Left ventricle myocardium superior (tissue), 1 donor: ENCODE measurements around the gene KCNK15. TPM values are rescaled to one million over a fixed set of nuclear protein-coding genes. Genes with fewer than 3 reads are reported as not detected.

Experiments
- ATAC-seq: fragments of 200-7000 bp; cut with Tn5 transposase; one replicate; pipeline ENCODE4 v1.9.1; 2020; ENCODE audit warnings: mild to moderate bottlenecking, moderate library complexity
- DNase-seq: peaks from one replicate; pipeline ENCODE4 v3.0.0-alpha.2; 2020
- intact Hi-C: fragments of 100-400 bp; cut with micrococcal nuclease; formaldehyde crosslinking; loops from one replicate; pipeline ENCODE4 v1.11.0; 2022
- total RNA-seq: library from RNA; stranded (reverse); fragmentation: NEBNext Ultra II Directional; extraction: Animal tissue kit (Norgen Biotek cat#: 25700); gene quantifications from one replicate; pipeline ENCODE4 v1.2.1, GENCODE V29; 2021
- donor health status: DM: no; HTN: yes; CAD: no; lungs with severe emphysema.

KCNK15 gene
- total RNA-seq, 1 donor from 2014 or later, result 0.25 TPM

DNA sequence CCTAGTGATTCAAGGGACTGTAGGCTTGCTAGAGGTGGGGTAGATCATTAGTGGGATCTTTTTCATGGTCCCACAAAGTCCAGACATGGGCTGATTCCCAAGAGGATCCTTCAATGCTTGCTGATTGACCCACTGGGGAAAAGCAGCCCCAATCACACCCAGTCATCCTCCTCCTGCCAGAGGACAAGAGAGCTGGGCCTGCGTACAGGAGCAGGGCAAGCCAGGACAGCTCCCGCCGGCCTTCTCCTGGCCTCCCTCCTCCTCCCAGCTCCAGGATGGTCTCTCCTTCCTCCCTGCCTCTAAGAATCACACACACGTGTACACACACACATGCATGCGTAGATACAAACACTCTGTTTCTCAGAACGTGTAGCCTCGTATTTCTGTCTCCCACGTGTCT, 27.0 kb downstream of the KCNK15 start:
- ATAC-seq (no peak), DNase-seq (no peak)
- intact Hi-C loops, result no loop called here

DNA sequence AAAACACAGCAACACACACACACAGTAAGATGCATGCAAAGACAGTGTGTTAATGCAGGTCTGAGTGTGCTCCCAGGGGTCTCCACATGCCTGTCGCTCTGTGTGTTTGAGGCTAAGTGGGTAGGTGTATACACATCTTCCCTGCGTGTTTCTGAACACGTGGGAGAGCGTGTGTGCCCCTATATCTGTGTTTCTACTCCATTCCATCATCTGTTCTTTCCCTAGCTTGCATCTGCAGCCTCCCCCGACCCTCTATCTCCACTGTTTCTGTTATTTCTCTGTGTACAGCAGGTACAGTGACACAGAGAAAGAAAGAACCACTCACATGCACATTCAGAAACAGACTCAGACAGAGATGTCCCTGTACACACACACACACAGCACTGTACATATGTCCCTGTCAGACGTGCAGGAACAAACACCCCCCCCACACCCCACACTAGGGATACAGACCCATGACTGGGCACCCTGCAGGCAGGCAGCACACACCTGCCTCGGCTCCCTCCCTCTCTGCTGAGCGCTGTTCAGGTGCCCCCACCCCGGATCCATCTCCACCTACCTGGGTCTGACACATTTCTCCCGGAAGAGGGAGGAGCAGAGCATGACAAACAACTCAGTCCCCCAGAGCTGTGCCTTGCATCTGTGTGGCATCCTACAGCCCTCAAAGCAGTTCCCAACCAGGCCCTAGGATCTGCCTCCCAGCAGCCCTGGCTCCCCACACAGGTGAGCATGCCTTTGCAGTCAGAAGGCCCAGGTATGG, 27.6 kb downstream of the KCNK15 start:
- intact Hi-C loops, result no loop called here
- ATAC-seq (no peak), DNase-seq (no peak)

DNA sequence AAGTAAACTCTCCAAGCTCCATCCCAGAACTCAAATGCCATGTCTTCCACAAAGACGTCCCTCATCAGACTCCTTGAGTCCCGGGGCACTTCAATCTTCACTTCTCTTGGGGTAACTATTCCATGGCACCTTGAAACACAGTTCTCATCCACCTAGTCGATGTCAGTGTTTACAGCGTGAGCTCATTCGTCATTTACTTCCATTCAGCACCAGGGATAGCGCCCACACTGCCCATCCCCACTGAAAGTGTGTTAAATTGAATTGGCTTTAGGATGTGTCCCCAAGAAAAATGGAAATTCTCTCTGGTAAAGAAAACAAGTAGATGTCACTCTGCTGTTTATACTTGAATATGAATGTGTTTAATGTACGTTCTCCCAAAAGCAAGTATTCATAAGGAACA, 31.3 kb downstream of the KCNK15 start:
- no peak for ATAC-seq
- intact Hi-C loops, result no loop called here

DNA sequence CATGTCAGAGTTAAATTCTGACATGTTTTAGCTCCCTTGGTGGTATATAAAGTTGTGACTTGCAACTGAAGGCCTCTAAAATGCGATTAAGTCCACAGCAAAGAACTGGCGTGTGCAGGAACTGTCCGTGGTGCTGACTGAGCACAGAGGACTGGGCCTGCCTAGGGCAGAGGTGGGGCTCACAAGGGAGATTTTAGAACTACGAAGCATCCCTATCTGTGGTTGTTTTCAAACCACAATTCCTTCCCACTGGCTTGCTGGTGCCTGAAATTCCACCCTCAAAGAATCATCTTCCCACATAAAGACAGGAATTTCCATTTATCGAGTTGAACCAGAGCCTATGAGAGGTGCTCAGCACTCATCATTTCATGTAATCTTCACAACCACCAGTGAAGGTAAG, 34.6 kb downstream of the KCNK15 start:
- ATAC-seq (peak; percentile 36), DNase-seq (peak; percentile 53)
- intact Hi-C loops, result no loop called here

More for the DNA sequence above, 31.3 kb downstream of the KCNK15 start:
- no peak for DNase-seq

DNA sequence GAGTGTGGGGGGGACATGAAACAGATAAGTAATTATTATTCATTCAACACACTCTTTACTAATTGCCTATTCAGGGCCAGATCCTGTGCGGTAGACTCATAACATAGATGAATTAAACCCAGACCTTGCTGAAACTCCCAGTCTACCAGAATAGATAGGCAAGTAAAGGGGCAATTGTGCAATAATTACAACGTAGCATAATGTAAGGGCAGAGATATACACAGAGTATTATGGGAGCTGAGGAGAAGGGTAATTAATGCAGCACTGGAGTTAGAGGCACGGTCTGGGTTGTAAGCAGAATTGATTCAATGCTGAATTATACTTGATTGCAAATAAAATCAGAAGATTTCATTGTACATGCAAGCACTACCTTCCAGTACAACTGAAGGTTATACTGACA, 35.5 kb downstream of the KCNK15 start:
- intact Hi-C loops, result no loop called here
- no peak for DNase-seq
- no peak for ATAC-seq

DNA sequence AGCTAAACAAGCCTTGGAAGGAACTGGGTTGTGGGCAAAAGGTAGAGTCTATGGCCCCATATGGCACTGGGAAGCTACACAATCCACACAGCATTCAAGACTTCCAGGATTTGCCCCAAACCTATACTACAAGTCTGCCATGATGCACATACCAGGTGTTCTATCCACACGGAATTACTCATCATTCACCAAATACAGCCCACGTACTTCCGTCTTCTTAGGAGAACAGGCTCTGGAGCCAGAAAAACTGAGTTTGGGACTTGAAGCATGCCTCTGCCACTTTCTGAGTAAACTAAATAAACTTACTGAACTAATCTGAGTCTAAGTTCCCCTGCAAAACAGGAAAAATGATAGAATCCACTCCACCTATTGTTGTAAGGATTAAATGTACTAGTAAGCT, 36.1 kb downstream of the KCNK15 start:
- ATAC-seq (no peak), DNase-seq (no peak)
- intact Hi-C loops, result no loop called here

DNA sequence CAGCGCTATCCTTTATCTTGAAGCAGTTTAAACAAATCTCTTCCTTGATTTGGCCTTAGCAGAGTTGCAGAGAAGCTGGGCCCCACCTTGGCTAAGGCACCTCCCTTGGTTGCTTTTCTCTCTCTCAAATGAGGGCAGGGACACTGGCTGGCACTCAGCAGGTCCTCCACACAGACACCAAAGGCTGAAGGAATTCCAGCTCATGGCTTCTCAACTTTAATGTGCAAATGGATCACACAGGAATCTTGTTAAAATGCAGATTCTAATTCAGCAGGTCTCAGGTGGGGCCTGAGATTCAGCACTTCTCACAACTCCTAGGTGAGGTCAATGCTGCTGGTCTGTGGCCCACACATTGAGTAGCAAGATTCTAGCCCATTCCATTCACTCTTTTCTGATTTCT, 39.0 kb downstream of the KCNK15 start:
- ATAC-seq (no peak), DNase-seq (no peak)
- intact Hi-C loops, result no loop called here

DNA sequence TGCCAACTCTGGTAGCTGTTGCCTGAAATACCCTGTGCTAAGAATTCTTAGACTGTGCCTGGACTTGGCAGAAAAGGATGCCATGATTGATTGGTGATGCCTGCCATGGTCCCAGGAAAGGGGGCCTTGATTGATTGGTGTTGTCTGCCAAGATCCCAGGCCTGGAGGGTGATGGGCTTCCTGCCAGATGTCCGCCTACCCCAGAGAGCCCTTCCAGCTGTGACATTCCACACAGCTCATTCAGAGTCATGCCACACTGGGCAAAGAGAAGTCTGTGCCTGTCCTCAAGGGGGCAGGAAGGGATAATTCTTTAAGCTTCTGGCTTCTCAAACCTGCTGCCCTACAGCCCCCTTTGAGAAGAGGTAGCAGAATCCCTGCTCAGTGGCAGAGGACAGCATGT, 40.1 kb downstream of the KCNK15 start:
- intact Hi-C loops, result no loop called here
- ATAC-seq, result no peak

DNA sequence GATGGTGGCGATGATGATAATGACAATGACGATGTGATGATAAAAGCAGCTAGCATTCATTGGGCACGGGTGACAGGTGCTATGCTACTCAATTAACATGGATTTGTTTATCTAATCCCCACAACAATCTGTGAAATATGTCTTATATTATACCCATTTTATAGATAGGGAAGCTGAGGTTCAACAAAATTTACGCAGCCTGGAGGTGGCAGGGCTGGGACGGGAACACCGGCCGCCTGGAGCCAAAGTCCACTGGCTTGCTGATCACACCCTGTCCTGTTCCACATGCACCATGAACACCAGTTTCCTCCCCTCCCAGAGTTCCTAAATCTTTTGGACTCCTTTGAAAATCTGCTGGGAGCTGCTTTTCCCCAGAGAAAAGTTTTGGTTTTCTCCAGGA, 41.6 kb downstream of the KCNK15 start:
- DNase-seq (no peak), ATAC-seq (no peak)
- intact Hi-C loops, result no loop called here

More for the DNA sequence above, 40.1 kb downstream of the KCNK15 start:
- DNase-seq, result no peak

DNA sequence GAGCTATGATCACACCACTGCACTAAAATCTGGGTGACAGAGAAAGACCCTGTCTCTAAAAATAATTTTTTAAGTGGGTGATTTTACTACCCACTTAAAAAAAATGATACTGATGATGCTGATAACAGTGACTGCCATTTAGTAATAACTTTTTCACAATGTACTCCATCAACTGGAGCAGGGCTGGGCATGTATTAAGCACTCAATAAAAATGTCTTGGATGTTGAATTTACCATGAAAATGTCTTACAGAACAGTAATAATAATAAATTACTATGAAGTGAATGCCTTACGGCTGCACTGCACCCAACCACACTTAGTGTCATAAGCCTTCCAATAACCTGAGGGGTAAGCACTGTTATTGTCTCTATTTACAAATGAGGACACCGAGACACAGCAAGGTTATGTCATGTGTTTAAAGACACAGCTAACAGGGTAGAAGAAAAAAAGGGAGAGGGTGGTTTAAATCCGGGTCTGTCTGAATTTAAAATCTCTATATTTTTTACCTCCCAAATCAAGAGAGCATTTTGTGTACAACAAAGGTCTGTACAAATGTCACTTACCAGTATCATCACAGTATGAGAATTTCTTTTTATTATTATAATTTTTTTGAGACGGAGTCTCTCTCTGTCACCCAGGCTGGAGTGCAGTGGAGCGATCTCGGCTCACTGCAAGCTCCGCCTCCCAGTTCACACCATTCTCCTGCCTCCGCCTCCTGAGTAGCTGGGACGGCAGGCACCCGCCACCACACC, 43.2 kb downstream of the KCNK15 start:
- DNase-seq (no peak), ATAC-seq (no peak)
- intact Hi-C loops, result no loop called here

DNA sequence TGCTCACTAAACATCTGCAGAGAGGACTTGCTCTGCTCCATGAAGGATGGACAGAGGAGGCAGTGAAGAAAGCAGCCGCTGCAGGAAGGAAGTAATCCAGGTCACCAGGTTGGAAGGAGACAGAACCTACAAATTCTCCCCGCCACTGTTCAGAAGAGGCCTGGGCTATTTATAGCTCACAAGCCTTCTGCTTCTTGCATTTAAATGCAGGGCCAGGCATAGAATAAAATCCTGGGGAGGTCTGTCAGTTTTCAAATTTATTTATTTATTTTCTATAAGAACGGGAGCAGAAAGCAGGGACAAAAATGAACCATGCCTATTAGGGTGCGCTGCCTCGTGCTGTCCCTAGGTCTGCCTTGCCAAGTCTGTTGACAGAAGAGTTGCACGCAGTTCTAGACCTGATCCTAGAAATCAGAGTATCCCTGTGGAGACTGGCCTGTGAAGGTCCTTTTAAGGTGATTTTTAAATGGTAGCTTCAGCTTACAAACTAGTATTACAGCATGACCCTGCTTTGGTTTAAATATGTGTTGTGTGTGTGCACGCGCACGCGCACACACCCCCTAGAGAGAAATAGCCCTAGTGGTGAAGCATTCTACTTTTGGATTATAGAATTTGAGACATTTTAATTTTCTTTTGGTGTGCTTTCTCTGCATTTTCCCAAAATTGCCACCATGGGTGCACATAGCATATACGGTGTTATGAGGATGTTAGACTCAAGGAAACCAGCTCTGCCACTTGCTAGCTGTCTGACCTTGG, 45.2 kb downstream of the KCNK15 start:
- intact Hi-C loops, result no loop called here
- no peak for DNase-seq
- ATAC-seq, result peak; percentile 29

DNA sequence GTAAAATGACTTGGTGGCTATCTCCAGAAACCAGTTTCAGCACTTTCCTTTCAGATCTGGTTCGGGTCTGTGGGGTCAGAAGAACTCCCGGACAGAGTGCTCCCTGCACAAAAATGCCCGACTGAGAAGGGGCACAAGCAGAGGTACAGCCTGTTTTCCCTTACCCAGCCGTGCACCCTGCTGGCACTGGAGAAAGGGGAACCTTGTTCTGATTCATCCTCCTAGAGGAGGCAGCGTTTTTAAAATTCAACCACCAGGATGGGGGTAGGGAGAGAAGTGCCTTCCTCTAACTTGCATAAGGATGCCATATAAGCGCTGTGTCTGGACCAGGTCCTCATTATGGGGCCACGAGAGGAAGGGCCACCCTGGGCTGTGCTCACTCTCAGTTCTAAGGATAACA, 47.1 kb downstream of the KCNK15 start:
- no peak for ATAC-seq

DNA sequence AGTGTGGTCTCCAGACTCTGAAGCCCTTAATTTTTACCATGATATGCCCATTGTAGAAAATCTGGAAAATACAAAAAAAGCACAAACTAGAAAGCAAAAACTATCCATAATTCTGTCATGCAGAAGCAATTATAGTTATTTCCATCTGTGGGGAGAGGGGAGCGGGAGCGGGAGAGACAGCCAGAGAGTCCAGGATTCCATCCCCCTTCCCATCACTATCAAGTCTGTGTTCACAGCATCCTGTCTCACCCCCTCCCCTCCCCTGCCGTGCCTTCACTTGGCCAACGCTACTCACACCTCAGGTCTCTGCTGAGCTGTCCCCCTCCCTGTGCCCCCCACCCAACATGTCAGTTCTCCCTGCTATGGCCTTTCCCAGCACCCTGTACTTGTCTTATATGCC, 50.2 kb downstream of the KCNK15 start:
- no peak for DNase-seq
- ATAC-seq, result no peak
- intact Hi-C loops, result no loop called here

More for the DNA sequence above, 47.1 kb downstream of the KCNK15 start:
- no peak for DNase-seq
- intact Hi-C loops, result no loop called here

DNA sequence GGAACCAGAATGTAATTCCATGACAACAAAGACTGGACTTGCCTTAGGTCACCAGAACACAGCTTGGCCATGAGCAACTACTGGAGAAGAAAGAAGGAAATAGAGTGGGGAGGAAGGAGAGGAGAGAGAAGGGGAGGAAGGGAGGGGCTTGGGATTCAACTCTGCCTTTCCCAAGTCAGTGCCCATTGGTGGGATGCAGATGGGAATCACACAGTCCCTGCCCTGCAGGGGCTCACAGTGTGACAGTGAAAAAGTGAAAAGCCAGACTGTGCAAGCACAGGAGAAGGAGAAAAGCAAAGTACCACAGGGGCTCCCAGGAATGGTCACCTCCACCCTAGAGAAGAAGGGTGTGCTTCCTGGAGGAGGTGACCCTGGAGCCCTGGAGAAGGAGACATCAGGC, 50.6 kb downstream of the KCNK15 start:
- intact Hi-C loops, result no loop called here
- ATAC-seq (no peak), DNase-seq (no peak)

DNA sequence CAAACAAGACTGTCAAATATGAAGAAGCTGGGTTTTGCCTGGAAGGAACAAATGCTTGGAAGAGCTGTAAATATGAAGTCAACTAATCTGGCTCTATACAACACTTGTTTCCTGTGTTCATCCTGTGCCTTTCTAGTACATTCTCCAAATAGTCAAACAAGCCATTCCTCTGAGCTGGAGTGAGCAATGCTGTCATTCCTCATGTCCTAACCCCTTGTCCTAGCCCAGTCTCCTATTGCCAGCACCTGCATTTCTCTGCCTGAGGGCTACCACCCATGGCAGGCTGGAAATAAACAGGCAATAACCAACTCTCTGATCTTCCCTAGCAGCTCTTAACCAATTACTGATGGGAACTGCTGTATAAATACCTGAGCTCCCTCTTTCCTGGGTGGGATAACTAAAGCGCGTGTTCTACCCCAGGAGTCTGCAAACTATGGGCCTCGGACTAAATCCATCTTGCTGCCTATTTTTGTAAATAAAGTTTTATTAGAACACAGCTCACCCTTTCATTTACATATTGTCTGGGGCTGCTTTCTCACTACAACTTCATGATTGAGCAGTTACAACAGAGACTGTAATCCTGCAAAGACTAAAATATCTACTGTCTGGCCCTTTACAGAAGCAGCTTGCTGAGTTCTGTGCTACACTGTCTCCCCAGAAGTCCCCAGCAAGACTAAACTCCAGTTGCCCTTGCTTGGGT, 51.2 kb downstream of the KCNK15 start:
- intact Hi-C loops, result no loop called here
- ATAC-seq (no peak), DNase-seq (no peak)

DNA sequence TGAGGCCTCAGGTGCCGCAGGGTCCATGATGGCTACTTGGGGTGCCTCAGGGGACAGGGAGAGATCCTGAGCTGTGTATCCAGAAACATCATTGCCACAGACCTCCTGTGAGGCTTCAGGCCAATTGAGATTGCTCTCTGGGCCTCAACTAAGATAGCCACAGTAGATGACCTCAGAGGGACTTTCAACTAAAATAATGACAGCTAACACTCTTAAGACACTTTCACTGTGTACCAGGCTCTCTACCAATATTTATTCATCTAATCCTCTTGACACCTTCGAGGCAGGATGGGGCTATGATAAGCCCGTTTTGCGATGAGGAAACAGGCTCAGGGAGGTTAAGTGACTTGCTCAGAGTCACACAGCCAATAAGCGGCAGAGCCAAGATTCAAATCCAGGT, 54.0 kb downstream of the KCNK15 start:
- no peak for ATAC-seq
- DNase-seq, result no peak
- intact Hi-C loops, result no loop called here

DNA sequence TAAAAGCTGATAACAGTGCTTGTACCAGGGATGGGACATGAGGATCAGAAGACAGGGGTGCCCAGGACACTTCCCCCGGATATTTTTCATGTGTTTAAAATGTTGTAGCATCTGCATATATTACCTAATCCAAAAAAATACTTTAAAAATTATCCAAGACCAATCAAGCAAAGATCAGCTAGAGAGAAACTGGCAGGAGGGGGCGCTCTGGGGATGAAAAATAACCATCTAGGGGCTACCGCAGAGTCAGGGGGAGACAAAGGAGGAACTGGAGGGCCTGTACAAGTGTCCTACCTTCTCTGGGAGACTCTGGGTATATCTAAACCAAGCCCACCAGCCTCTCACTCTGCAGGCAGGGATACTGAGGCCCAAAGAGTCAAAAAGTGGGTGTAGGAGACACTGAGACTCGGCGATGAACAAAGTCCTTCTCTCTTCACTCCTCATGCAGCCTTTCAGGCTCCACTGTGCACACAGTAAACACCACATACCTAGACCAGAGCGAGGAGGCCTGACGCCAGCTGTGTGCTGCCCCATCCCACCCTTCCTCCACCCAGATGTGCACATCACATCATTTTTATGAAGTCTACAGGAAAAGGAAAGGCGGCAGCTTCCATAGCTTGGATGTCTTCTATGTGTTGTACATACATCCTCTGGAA, 54.9 kb downstream of the KCNK15 start:
- intact Hi-C loops, result no loop called here
- ATAC-seq (no peak), DNase-seq (no peak)
